Naive thymus-derived CD4-positive, alpha-beta T cell (primary cell): ENCODE results near the gene PAX5. TPM values are rescaled to one million over a fixed set of nuclear protein-coding genes. Genes with fewer than 3 reads are reported as not detected.

ENCODE experiments used
- ATAC-seq: fragments of 150-1000 bp; cut with Tn5 transposase; 2 replicates; pipeline ENCODE4 v1.10.0; 2021; ENCODE audit warnings: mild to moderate bottlenecking, moderate library complexity
- CTCF ChIA-PET: fragments of 350-600 bp; sonication (Branson Sonifier 250); formaldehyde crosslinking; loops from one replicate; lab custom pipeline; 2021; ENCODE audit warnings: antibody characterized with exemption; lab: Charles Lee
- POLR2A ChIA-PET: fragments of 350-600 bp; sonication (Branson Sonifier 250); formaldehyde crosslinking; loops from one replicate; lab custom pipeline; 2021; ENCODE audit warnings: antibody characterized with exemption, inconsistent platforms; lab: Charles Lee
- DNase-seq, 9 donors: peaks; one replicate each; pipeline versions ENCODE4 v3.0.0 to v3.0.0-alpha.2; 2020 to 2022; ENCODE audit warnings: mixed read lengths in 1 of 9
- H3K27ac ChIP-seq: one replicate; pipeline ENCODE4 v1.7.0; 2013; ENCODE audit warnings: mild to moderate bottlenecking, low read depth, low read length, moderate library complexity
- H3K27me3 ChIP-seq, 2 donors: one replicate each; pipeline ENCODE4 v1.7.0; 2013; ENCODE audit warnings: low read length in 2 of 2, mild to moderate bottlenecking in 2 of 2, moderate library complexity in 2 of 2; ENCODE audit not compliant: control insufficient read depth in 2 of 2, insufficient read depth in 2 of 2
- H3K36me3 ChIP-seq, 3 experiments: 1 replicate in 2 of 3; 2 replicates in 1 of 3; pipeline ENCODE4 v1.7.0; 2013; ENCODE audit warnings: low read length in 3 of 3, mild to moderate bottlenecking in 3 of 3, moderate library complexity in 1 of 3; ENCODE audit not compliant: insufficient read depth in 3 of 3, control insufficient read depth in 2 of 3
- H3K4me1 ChIP-seq, 2 donors: one replicate each; pipeline ENCODE4 v1.7.0; 2013; ENCODE audit warnings: low read length in 2 of 2, mild to moderate bottlenecking in 2 of 2, moderate library complexity in 1 of 2; ENCODE audit not compliant: control insufficient read depth in 2 of 2, insufficient read depth in 2 of 2
- H3K4me3 ChIP-seq: 2 replicates; pipeline ENCODE4 v1.7.0; 2013; ENCODE audit warnings: mild to moderate bottlenecking, low read length
- H3K9me3 ChIP-seq, 3 experiments: 1 replicate in 2 of 3; 2 replicates in 1 of 3; pipeline ENCODE4 v1.7.0; 2013; ENCODE audit warnings: low read length in 3 of 3; ENCODE audit not compliant: control insufficient read depth in 2 of 3
- H3K27ac Mint-ChIP-seq, 9 donors: one replicate each; pipeline ENCODE4 v1.8.0; 2020 to 2022; ENCODE audit warnings: mixed read lengths in 9 of 9, mild to moderate bottlenecking in 8 of 9, moderate library complexity in 5 of 9, inconsistent platforms in 2 of 9
- H3K27me3 Mint-ChIP-seq, 5 donors: one replicate each; pipeline ENCODE4 v1.8.0; 2021 to 2022; ENCODE audit warnings: mixed read lengths in 5 of 5, mild to moderate bottlenecking in 1 of 5
- H3K36me3 Mint-ChIP-seq, 5 donors: one replicate each; pipeline ENCODE4 v1.8.0; 2020 to 2022; ENCODE audit warnings: mixed read lengths in 5 of 5, mild to moderate bottlenecking in 3 of 5, inconsistent platforms in 1 of 5
- H3K4me1 Mint-ChIP-seq, 7 donors: one replicate each; pipeline ENCODE4 v1.8.0; 2020 to 2022; ENCODE audit warnings: mixed read lengths in 7 of 7, mild to moderate bottlenecking in 3 of 7, inconsistent platforms in 1 of 7
- H3K4me3 Mint-ChIP-seq, 10 donors: one replicate each; pipeline ENCODE4 v1.8.0; 2020 to 2022; ENCODE audit warnings: mild to moderate bottlenecking in 10 of 10, mixed read lengths in 10 of 10, moderate library complexity in 6 of 10, inconsistent platforms in 2 of 10
- H3K9me3 Mint-ChIP-seq, 11 donors: one replicate each; pipeline ENCODE4 v1.8.0; 2020 to 2022; ENCODE audit warnings: mixed read lengths in 11 of 11, mild to moderate bottlenecking in 4 of 11, inconsistent platforms in 1 of 11, moderate library complexity in 1 of 11
- intact Hi-C, 2 donors: fragments of 100-400 bp; cut with micrococcal nuclease; formaldehyde crosslinking; loops; one replicate each; pipeline ENCODE4 v1.15.1; 2023
- polyA plus RNA-seq, 2 donors: library from polyadenylated mRNA; unstranded; fragments of 300-500 nt; fragmentation: Illumina TruSeq; gene quantifications; one replicate each; pipeline ENCODE4 v1.2.3, GENCODE V29; 2021
- total RNA-seq, 6 experiments: library from RNA in 5 of 6; stranded (reverse) in 5 of 6; gene quantifications; 1 replicate in 5 of 6; 2 replicates in 1 of 6; pipeline ENCODE4 v1.2.3 and lab custom pipeline; 2021 to 2026

PAX5 gene
- total and polyA plus RNA-seq, 7 experiments from 2014 or later, result 0.10 to 8.0 (median 0.38) TPM; not detected in 1

- Mint-ChIP-seq H3K9me3 (no peaks in the 10 kb centered on the region), H3K36me3 (no peaks in the 10 kb centered on the region), H3K4me3 (no peak overlapping the region), H3K27ac (no peak overlapping the region), H3K4me1 (peaks cover 0 to 4% (median 0%) of the 10 kb centered on the region in 7 donors), H3K27me3 (peaks cover 0 to 13% (median 0%) of the 10 kb centered on the region in 5 donors)
- no peak overlapping the region for H3K27ac ChIP-seq
- DNase-seq (no peak), ATAC-seq (no peak)
- H3K4me3 ChIP-seq, result no peak overlapping the region
- H3K9me3 ChIP-seq, result no peaks in the 10 kb centered on the region
- H3K4me1 ChIP-seq, result no peaks in the 10 kb centered on the region
- POLR2A ChIA-PET, result no interaction called here
- intact Hi-C loops, result no loop called here
- H3K27me3 ChIP-seq, result no peaks in the 10 kb centered on the region
- CTCF ChIA-PET, result no interaction called here
- no peaks in the 10 kb centered on the region for H3K36me3 ChIP-seq
Measured at GRCh38 chr9:36842560-36843530, 191.2 kb downstream of the PAX5 start.

GRCh38 chr9:36840898-36841536, 193.1 kb downstream of the PAX5 start:
- intact Hi-C loops, result no loop called here
- Mint-ChIP-seq H3K9me3 (no peaks in the 10 kb centered on the region), H3K4me1 (peaks cover 0 to 5% (median 0%) of the 10 kb centered on the region in 7 donors), H3K4me3 (no peak overlapping the region), H3K27ac (no peak overlapping the region), H3K27me3 (peaks cover 0 to 16% (median 0%) of the 10 kb centered on the region in 5 donors), H3K36me3 (no peaks in the 10 kb centered on the region)
- H3K4me3 ChIP-seq, result no peak overlapping the region
- no peaks in the 10 kb centered on the region for H3K36me3 ChIP-seq
- H3K27ac ChIP-seq, result no peak overlapping the region
- no peaks in the 10 kb centered on the region for H3K9me3 ChIP-seq
- H3K27me3 ChIP-seq, result no peaks in the 10 kb centered on the region
- H3K4me1 ChIP-seq, result no peaks in the 10 kb centered on the region
- ATAC-seq (no peak), DNase-seq (no peak)
- CTCF ChIA-PET, result no interaction called here
- POLR2A ChIA-PET, result no interaction called here

GRCh38 chr9:36839131-36839885, 194.8 kb downstream of the PAX5 start:
- Mint-ChIP-seq H3K27ac (no peak overlapping the region), H3K36me3 (no peaks in the 10 kb centered on the region), H3K27me3 (peaks cover 0 to 16% (median 0%) of the 10 kb centered on the region in 5 donors), H3K4me1 (peaks cover 0 to 5% (median 0%) of the 10 kb centered on the region in 7 donors), H3K4me3 (no peak overlapping the region), H3K9me3 (no peaks in the 10 kb centered on the region)
- Histone ChIP-seq H3K4me3 (no peak overlapping the region), H3K27me3 (no peaks in the 10 kb centered on the region), H3K36me3 (no peaks in the 10 kb centered on the region), H3K27ac (no peak overlapping the region), H3K9me3 (no peaks in the 10 kb centered on the region), H3K4me1 (no peaks in the 10 kb centered on the region)
- ChIA-PET CTCF (no interaction called here), POLR2A (no interaction called here)
- intact Hi-C loops, result no loop called here
- DNase-seq, result no peak
- ATAC-seq, result no peak

- Histone ChIP-seq H3K4me3 (no peak overlapping the region), H3K36me3 (no peaks in the 10 kb centered on the region), H3K27ac (no peak overlapping the region), H3K9me3 (no peaks in the 10 kb centered on the region), H3K27me3 (no peaks in the 10 kb centered on the region), H3K4me1 (no peaks in the 10 kb centered on the region)
- ChIA-PET POLR2A (no interaction called here), CTCF (no interaction called here)
- Mint-ChIP-seq H3K36me3 (no peaks in the 10 kb centered on the region), H3K4me1 (peaks cover 0 to 5% (median 0%) of the 10 kb centered on the region in 7 donors), H3K4me3 (no peak overlapping the region), H3K9me3 (no peaks in the 10 kb centered on the region), H3K27me3 (peaks cover 0 to 16% (median 0%) of the 10 kb centered on the region in 5 donors), H3K27ac (peak overlapping the region in 1 of 9 donors; percentile 63)
- no peak for ATAC-seq
- DNase-seq, result no peak
- intact Hi-C loops, result no loop called here
Measured at GRCh38 chr9:36837431-36838405, 196.3 kb downstream of the PAX5 start.

GRCh38 chr9:36836486-36836885, 197.6 kb downstream of the PAX5 start:
- H3K27me3 Mint-ChIP-seq, result peaks cover 0 to 16% (median 0%) of the 10 kb centered on the region in 5 donors
- H3K4me3 Mint-ChIP-seq, result no peak overlapping the region
- no peaks in the 10 kb centered on the region for H3K9me3 Mint-ChIP-seq
- no peak overlapping the region for H3K27ac ChIP-seq
- no peaks in the 10 kb centered on the region for H3K4me1 ChIP-seq
- H3K4me1 Mint-ChIP-seq, result peaks cover 0 to 4% (median 0%) of the 10 kb centered on the region in 7 donors
- H3K36me3 ChIP-seq, result no peaks in the 10 kb centered on the region
- POLR2A ChIA-PET, result no interaction called here
- DNase-seq, result no peak
- ATAC-seq, result no peak
- H3K4me3 ChIP-seq, result no peak overlapping the region
- CTCF ChIA-PET, result no interaction called here
- no peaks in the 10 kb centered on the region for H3K36me3 Mint-ChIP-seq
- no peak overlapping the region for H3K27ac Mint-ChIP-seq
- no peaks in the 10 kb centered on the region for H3K27me3 ChIP-seq
- no peaks in the 10 kb centered on the region for H3K9me3 ChIP-seq
- intact Hi-C loops, result no loop called here
